RWPE2 (cell line): Measurements from ENCODE around the gene SPEG.

Experiments used
- ATAC-seq: fragments of 200-7000 bp; cut with Tn5 transposase; 3 replicates; pipeline ENCODE4 v1.9.1; 2021; ENCODE audit warnings: low read depth
- DNase-seq: peaks from one replicate; pipeline ENCODE4 v3.0.0-alpha.2; 2020; ENCODE audit warnings: low spot score
- H3K27ac ChIP-seq: fragments of 450-650 bp; 2 replicates; pipeline ENCODE4 v1.5.1; 2017; ENCODE audit warnings: mild to moderate bottlenecking; ENCODE audit not compliant: poor library complexity, severe bottlenecking
- H3K27me3 ChIP-seq: fragments of 250-450 bp; sonication (Bioruptor Pico); 2 replicates; pipeline ENCODE4 v1.5.1; 2021; ENCODE audit warnings: mild to moderate bottlenecking, moderate library complexity; ENCODE audit not compliant: insufficient read depth, poor library complexity, severe bottlenecking
- H3K36me3 ChIP-seq: fragments of 250-450 bp; sonication (Bioruptor Pico); 2 replicates; pipeline ENCODE4 v1.5.1; 2020; ENCODE audit warnings: low read depth, mild to moderate bottlenecking, moderate library complexity
- H3K4me1 ChIP-seq: fragments of 250-450 bp; sonication (Bioruptor Pico); 2 replicates; pipeline ENCODE4 v1.5.1; 2021; ENCODE audit warnings: mild to moderate bottlenecking, moderate library complexity; ENCODE audit not compliant: insufficient read depth, poor library complexity, severe bottlenecking
- H3K4me3 ChIP-seq: fragments of 250-450 bp; sonication (Bioruptor Pico); 2 replicates; pipeline ENCODE4 v1.5.1; 2021; ENCODE audit warnings: mild to moderate bottlenecking, moderate library complexity; ENCODE audit not compliant: severe bottlenecking
- H3K9me3 ChIP-seq: fragments of 250-450 bp; sonication (Bioruptor Pico); 2 replicates; pipeline ENCODE4 v1.5.1; 2021; ENCODE audit warnings: mild to moderate bottlenecking, moderate library complexity; ENCODE audit not compliant: severe bottlenecking
- TF ChIP-seq, protein P1 (sequence below): fragments of 450-650 bp; IDR thresholded peaks from one replicate; pipeline ENCODE4 v1.5.1; 2017; ENCODE audit warnings: mild to moderate bottlenecking, moderate library complexity; ENCODE audit not compliant: poor library complexity, severe bottlenecking

SPEG gene

GRCh38 chr2:219408631-219409030 lies 26.0 kb upstream of the SPEG start:
- H3K4me3 ChIP-seq = no peak overlapping the region
- H3K27me3 ChIP-seq = no peaks in the 10 kb centered on the region
- DNase-seq = no peak
- peaks cover 3% of the 10 kb centered on the region for H3K9me3 ChIP-seq
- ATAC-seq = no peak
- TF ChIP-seq, protein P1, sequence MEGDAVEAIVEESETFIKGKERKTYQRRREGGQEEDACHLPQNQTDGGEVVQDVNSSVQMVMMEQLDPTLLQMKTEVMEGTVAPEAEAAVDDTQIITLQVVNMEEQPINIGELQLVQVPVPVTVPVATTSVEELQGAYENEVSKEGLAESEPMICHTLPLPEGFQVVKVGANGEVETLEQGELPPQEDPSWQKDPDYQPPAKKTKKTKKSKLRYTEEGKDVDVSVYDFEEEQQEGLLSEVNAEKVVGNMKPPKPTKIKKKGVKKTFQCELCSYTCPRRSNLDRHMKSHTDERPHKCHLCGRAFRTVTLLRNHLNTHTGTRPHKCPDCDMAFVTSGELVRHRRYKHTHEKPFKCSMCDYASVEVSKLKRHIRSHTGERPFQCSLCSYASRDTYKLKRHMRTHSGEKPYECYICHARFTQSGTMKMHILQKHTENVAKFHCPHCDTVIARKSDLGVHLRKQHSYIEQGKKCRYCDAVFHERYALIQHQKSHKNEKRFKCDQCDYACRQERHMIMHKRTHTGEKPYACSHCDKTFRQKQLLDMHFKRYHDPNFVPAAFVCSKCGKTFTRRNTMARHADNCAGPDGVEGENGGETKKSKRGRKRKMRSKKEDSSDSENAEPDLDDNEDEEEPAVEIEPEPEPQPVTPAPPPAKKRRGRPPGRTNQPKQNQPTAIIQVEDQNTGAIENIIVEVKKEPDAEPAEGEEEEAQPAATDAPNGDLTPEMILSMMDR = no peak
- H3K27ac ChIP-seq = no peak overlapping the region
- no peaks in the 10 kb centered on the region for H3K36me3 ChIP-seq
- no peaks in the 10 kb centered on the region for H3K4me1 ChIP-seq

- no peaks in the 10 kb centered on the region for H3K27me3 ChIP-seq
- TF ChIP-seq, protein P1 = no peak
- ATAC-seq (no peak), DNase-seq (no peak)
- peaks cover 3% of the 10 kb centered on the region for H3K9me3 ChIP-seq
- H3K27ac ChIP-seq = no peak overlapping the region
- no peaks in the 10 kb centered on the region for H3K36me3 ChIP-seq
- no peaks in the 10 kb centered on the region for H3K4me1 ChIP-seq
- no peak overlapping the region for H3K4me3 ChIP-seq
Observed at GRCh38 chr2:219409619-219410018, 25.0 kb upstream of the SPEG start.

- Histone ChIP-seq H3K27me3 (no peaks in the 10 kb centered on the region), H3K27ac (no peak overlapping the region), H3K36me3 (no peaks in the 10 kb centered on the region), H3K4me1 (no peaks in the 10 kb centered on the region), H3K4me3 (no peak overlapping the region), H3K9me3 (peaks cover 3% of the 10 kb centered on the region)
- TF ChIP-seq, protein P1 = no peak
- no peak for ATAC-seq
- DNase-seq = no peak
Observed at GRCh38 chr2:219410390-219410789, 24.3 kb upstream of the SPEG start.

DNA sequence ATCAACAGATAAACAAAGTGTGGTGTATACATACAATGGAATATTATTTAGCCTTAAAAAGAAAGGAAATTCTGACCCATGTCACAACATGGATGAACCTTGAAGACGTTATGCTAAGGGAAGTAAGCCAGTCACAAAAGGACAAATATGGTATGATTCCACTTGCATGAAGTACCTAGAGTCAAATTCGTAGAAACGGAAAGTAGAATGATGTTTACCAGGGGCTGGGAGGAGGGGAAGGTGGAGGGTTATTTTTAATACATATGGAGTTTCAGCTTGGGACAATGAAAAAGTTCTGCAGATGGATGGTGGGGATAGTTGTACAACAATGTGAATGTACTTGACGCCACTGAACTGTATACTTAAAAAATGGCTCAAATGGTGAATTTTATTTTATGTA lies 19.8 kb upstream of the SPEG start:
- TF ChIP-seq, protein P1 = no peak
- no peak for DNase-seq
- H3K4me1 ChIP-seq = no peaks in the 10 kb centered on the region
- peaks cover 3% of the 10 kb centered on the region for H3K9me3 ChIP-seq
- H3K36me3 ChIP-seq = no peaks in the 10 kb centered on the region
- no peak for ATAC-seq
- H3K27ac ChIP-seq = no peak overlapping the region
- H3K27me3 ChIP-seq = peaks cover 12% of the 10 kb centered on the region
- H3K4me3 ChIP-seq = no peak overlapping the region

GRCh38 chr2:219415580-219416234 lies 18.9 kb upstream of the SPEG start:
- H3K4me3 ChIP-seq = no peak overlapping the region
- DNase-seq (no peak), ATAC-seq (no peak)
- H3K27me3 ChIP-seq = peaks cover 12% of the 10 kb centered on the region
- peaks cover 3% of the 10 kb centered on the region for H3K9me3 ChIP-seq
- TF ChIP-seq, protein P1 = no peak
- no peaks in the 10 kb centered on the region for H3K36me3 ChIP-seq
- H3K4me1 ChIP-seq = no peaks in the 10 kb centered on the region
- H3K27ac ChIP-seq = no peak overlapping the region
